Endothelial cell of umbilical vein (primary cell): ENCODE measurements around the gene CUL2.

Experiments used
- EZH2 ChIP-seq: IDR thresholded peaks from 2 replicates; pipeline ENCODE4 v1.6.1; 2012; ENCODE audit warnings: borderline replicate concordance, low read depth, mild to moderate bottlenecking, moderate library complexity, low read length, inconsistent platforms; ENCODE audit not compliant: severe bottlenecking
- MYC ChIP-seq: IDR thresholded peaks from one replicate; pipeline ENCODE4 v1.6.1; 2011; ENCODE audit warnings: mild to moderate bottlenecking, low read depth, low read length
- POLR2AphosphoS5 ChIP-seq: IDR thresholded peaks from 2 replicates; pipeline ENCODE4 v1.6.1; 2012; ENCODE audit warnings: low read depth, mild to moderate bottlenecking, control low read depth, low read length, moderate library complexity; ENCODE audit not compliant: insufficient read depth
- TF ChIP-seq, protein P1 (sequence below), 2 donors: IDR thresholded peaks; 1 replicate in 1 of 2; 2 replicates in 1 of 2; pipeline ENCODE4 v1.5.1; 2011; ENCODE audit warnings: low read length in 2 of 2, mild to moderate bottlenecking in 2 of 2, moderate library complexity in 2 of 2, control low read depth in 1 of 2, inconsistent platforms in 1 of 2, low read depth in 1 of 2; ENCODE audit not compliant: insufficient read depth in 1 of 2; ENCODE audit errors: extremely low read depth in 1 of 2

- TF ChIP-seq, protein P1, sequence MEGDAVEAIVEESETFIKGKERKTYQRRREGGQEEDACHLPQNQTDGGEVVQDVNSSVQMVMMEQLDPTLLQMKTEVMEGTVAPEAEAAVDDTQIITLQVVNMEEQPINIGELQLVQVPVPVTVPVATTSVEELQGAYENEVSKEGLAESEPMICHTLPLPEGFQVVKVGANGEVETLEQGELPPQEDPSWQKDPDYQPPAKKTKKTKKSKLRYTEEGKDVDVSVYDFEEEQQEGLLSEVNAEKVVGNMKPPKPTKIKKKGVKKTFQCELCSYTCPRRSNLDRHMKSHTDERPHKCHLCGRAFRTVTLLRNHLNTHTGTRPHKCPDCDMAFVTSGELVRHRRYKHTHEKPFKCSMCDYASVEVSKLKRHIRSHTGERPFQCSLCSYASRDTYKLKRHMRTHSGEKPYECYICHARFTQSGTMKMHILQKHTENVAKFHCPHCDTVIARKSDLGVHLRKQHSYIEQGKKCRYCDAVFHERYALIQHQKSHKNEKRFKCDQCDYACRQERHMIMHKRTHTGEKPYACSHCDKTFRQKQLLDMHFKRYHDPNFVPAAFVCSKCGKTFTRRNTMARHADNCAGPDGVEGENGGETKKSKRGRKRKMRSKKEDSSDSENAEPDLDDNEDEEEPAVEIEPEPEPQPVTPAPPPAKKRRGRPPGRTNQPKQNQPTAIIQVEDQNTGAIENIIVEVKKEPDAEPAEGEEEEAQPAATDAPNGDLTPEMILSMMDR (IDR thresholded peaks at IDR 0.05; ENCODE audit: extremely low read depth in 1 of 2, insufficient read depth in 1 of 2, low read depth in 1 of 2, low read length in 2 of 2): no peak
- no peak for TF ChIP-seq MYC
- TF ChIP-seq POLR2AphosphoS5: no peak
- TF ChIP-seq EZH2: no peak
Measured at GRCh38 chr10:35043796-35044344, 46.3 kb downstream of the CUL2 start.
